ENCODE measurements around the gene SRRD. TPM values are rescaled to one million over a fixed set of nuclear protein-coding genes. Genes with fewer than 3 reads are reported as not detected.

SRRD gene
- total and polyA plus RNA-seq, 2 of the 8 experiments (the other 6 are each of a cell fraction or from before 2014, with no cell fraction given): 17.1 to 25.3 TPM

DNA sequence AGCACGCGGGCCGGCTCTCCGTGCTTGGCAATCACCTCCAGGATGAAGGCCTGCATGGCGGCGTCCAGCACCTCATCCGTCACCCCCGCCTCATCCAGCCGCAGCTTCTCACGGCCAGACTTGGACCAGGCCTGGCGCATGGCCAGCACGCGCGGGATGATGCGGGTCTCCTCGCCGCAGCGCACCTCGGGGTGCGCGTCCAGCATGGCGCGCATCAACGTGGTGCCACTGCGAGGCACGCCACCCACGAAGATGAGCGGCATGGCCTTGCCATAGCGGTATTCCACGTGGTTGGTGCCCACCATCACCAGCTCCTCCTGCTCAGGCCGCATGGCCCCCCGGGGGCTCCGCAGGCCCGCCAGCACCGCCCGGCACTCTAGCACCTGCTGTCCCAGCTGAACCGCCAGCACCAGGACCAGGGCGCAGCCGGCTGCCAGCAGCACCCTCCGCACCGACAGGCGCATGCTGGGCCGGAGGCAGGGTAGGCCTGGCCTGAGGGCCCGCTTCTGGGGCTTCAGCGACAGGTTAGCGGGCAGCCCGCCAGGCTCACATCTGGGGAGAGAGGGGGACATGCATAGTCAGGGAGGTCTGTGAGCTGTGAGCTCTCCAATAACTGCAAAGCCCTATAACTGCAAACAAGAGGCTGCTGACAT, 57.6 kb downstream of the SRRD start:
- peaks cover 16% of the 10 kb centered on the region for H3K79me1 ChIP-seq (ENCODE audit: low read depth, low read length)
- H3K27ac ChIP-seq (ENCODE audit: low read depth, low read length): no peak overlapping the region
- no peak overlapping the region for H3K56ac ChIP-seq (replicated peaks; ENCODE audit: insufficient read length, low read depth, low read length)
- H3K23ac ChIP-seq (ENCODE audit: insufficient read length): no peak overlapping the region
- no peaks in the 10 kb centered on the region; a peak in 1 of 7 replicates for H3K4me1 ChIP-seq (replicated peaks in 1 of 4; ENCODE audit: control insufficient read depth in 3 of 4, insufficient read depth in 4 of 4, low read length in 3 of 4)
- peak overlapping the region; percentile 32; the same call in 1 of the 2 replicates for H4K8ac ChIP-seq (ENCODE audit: extremely low read depth, insufficient read depth, low read length)
- H4K20me1 ChIP-seq (replicated peaks in 1 of 2; ENCODE audit: control insufficient read depth in 1 of 2, insufficient read depth in 2 of 2, low read length in 2 of 2): peaks cover 2 to 14% of the 10 kb centered on the region in 2 experiments
- no peaks in the 10 kb centered on the region for H3K27me3 ChIP-seq (replicated peaks in 1 of 4; ENCODE audit: control insufficient read depth in 3 of 4, extremely low read depth in 1 of 4, insufficient read depth in 3 of 4, low read length in 3 of 4)
- no peak overlapping the region for H2BK120ac ChIP-seq (replicated peaks; ENCODE audit: low read depth, low read length)
- no peak overlapping the region for H2BK5ac ChIP-seq (ENCODE audit: low read depth, low read length)
- H3K14ac ChIP-seq (ENCODE audit: insufficient read length): no peak overlapping the region
- H2AFZ ChIP-seq (ENCODE audit: low read length): no peak overlapping the region
- H3K36me3 ChIP-seq (ENCODE audit: control insufficient read depth in 2 of 4, insufficient read depth in 4 of 4, low read length in 3 of 4): peaks cover 5 to 32% (median 17%) of the 10 kb centered on the region in 4 experiments
- WGBS, 2 experiments (ENCODE audit: extremely low coverage in 1 of 2, insufficient coverage in 1 of 2, insufficient read length in 1 of 2, insufficient replicate concordance in 2 of 2, low coverage in 1 of 2, low lambda C conversion rate in 2 of 2, missing lambda C conversion rate in 1 of 2): 95% methylated on average over 47 of the region's 47 CpGs; no CpG with 5 or more reads in 1 of the 2 experiments
- no peak overlapping the region for H4K5ac ChIP-seq (ENCODE audit: insufficient read length, low read depth, low read length)
- CTCF ChIA-PET (ENCODE audit: partially characterized antibody): interaction anchor here (0.7 to 1.1 kb wide), 2 partner anchors 21 to 43 kb away, joined by 3 to 5 read pairs; no protein-coding TSS in a partner anchor
- POLR2A ChIA-PET (ENCODE audit: partially characterized antibody): interaction anchor here (1.0 to 1.1 kb wide), 2 partner anchors 32 to 39 kb away, joined by 3 read pairs; no protein-coding TSS in a partner anchor
- H4K91ac ChIP-seq (replicated peaks; ENCODE audit: insufficient read length, low read length): no peak overlapping the region
- H2BK12ac ChIP-seq (ENCODE audit: low read depth, low read length): no peak overlapping the region
- H2AK5ac ChIP-seq (ENCODE audit: low read depth, low read length): no peak overlapping the region
- no peaks in the 10 kb centered on the region for H3K9me3 ChIP-seq (ENCODE audit: insufficient read depth in 2 of 2, low read depth in 1 of 2, low read length in 1 of 2)
- no peak overlapping the region for H2BK20ac ChIP-seq (ENCODE audit: low read length)
- H3K4me2 ChIP-seq (ENCODE audit: insufficient read depth in 1 of 2, low read depth in 2 of 2, low read length in 2 of 2): no peak overlapping the region
- H3K23me2 ChIP-seq (ENCODE audit: low read depth, low read length): no peaks in the 10 kb centered on the region
- no peak for DNase-seq (ENCODE audit: low read depth in 1 of 2, low spot score in 2 of 2)
- FAIRE-seq: no peak
- H3K4ac ChIP-seq (replicated peaks; ENCODE audit: insufficient read length, low read depth, low read length): no peak overlapping the region
- H3K4me3 ChIP-seq (ENCODE audit: extremely low read depth in 1 of 4, insufficient read depth in 2 of 4, low read depth in 3 of 4, low read length in 4 of 4): no peak overlapping the region
- no peak overlapping the region for H3K9ac ChIP-seq (replicated peaks in 1 of 4; ENCODE audit: extremely low read depth in 1 of 4, low read depth in 3 of 4, low read length in 3 of 4)
- peaks cover 0 to 40% of the 10 kb centered on the region in 2 experiments; a peak in 2 of 4 replicates for H3K79me2 ChIP-seq (ENCODE audit: control insufficient read depth in 1 of 2, insufficient read depth in 2 of 2, low read length in 2 of 2)
- no peak overlapping the region for H3K18ac ChIP-seq (ENCODE audit: extremely low read depth, low read length)
- H2BK15ac ChIP-seq (ENCODE audit: low read length): no peak overlapping the region
- TF ChIP-seq RFX5 (IDR thresholded peaks at IDR 0.05; ENCODE audit: borderline replicate concordance, low read depth, low read length): no peak
- no peak for TF ChIP-seq RBBP5 (IDR thresholded peaks at IDR 0.05; ENCODE audit: borderline replicate concordance, low read depth, low read length)
- no peak for TF ChIP-seq TAF7 (optimal IDR thresholded peaks at IDR 0.05; ENCODE audit: borderline replicate concordance, low read depth, low read length)
- no peak for TF ChIP-seq ZNF274 (IDR thresholded peaks at IDR 0.05; ENCODE audit: borderline replicate concordance, extremely low read depth, low read length)
- no peak for TF ChIP-seq TBP (IDR thresholded peaks at IDR 0.05; ENCODE audit: low read depth, low read length)
- TF ChIP-seq BACH1 (IDR thresholded peaks at IDR 0.05; ENCODE audit: low read length): no peak
- no peak for TF ChIP-seq BCL11A (IDR thresholded peaks at IDR 0.05; ENCODE audit: low read depth in 2 of 2, low read length in 2 of 2)
